KBM-7 (cell line): Measurements from ENCODE around the gene GADD45GIP1.

Experiments
- DNase-seq: peaks from one replicate; pipeline ENCODE4 v3.0.0-alpha.2; 2015
- in situ Hi-C: fragments of 300-500 bp; cut with MboI; formaldehyde crosslinking; loops from 2 replicates; pipeline ENCODE4 v1.14.3; 2020; ENCODE audit warnings: low sequenced_read_pairs, low pct_unique_long_range_greater_than_20kb, mixed read lengths

Gene GADD45GIP1

GRCh38 chr19:12956446-12957388, at the start of gene GADD45GIP1:
GADD45GIP1 (minus strand) TSS chr19:12957223; CDS start chr19:12957212, 11 bp downstream.
- in situ Hi-C loops = no loop called here
- DNase-seq = peak; percentile 88

GRCh38 chr19:13005861-13006370, 48.9 kb upstream of the GADD45GIP1 start:
- in situ Hi-C loops = no loop called here
- DNase-seq = no peak

GRCh38 chr19:13005253-13005652, 48.2 kb upstream of the GADD45GIP1 start:
- no peak for DNase-seq
- in situ Hi-C loops = no loop called here

GRCh38 chr19:13004273-13004672, 47.2 kb upstream of the GADD45GIP1 start:
- in situ Hi-C loops = no loop called here
- DNase-seq = no peak

GRCh38 chr19:13003081-13003480, 46.1 kb upstream of the GADD45GIP1 start:
- in situ Hi-C loops = no loop called here
- DNase-seq = no peak

- no peak for DNase-seq
- in situ Hi-C loops = no loop called here
These were observed 45.3 kb upstream of the GADD45GIP1 start for GRCh38 chr19:13002166-13002898.

- in situ Hi-C loops = no loop called here
- no peak for DNase-seq
These were observed 44.6 kb upstream of the GADD45GIP1 start for GRCh38 chr19:13001502-13002165.

GRCh38 chr19:13001166-13001501, 44.1 kb upstream of the GADD45GIP1 start:
- no peak for DNase-seq
- in situ Hi-C loops = no loop called here

GRCh38 chr19:12997967-12998940, 41.2 kb upstream of the GADD45GIP1 start:
- in situ Hi-C loops = loop anchor here (25.0 kb wide), 1 partner anchor 89 kb away; no protein-coding TSS in a partner anchor
- no peak for DNase-seq

GRCh38 chr19:12997179-12997966, 40.4 kb upstream of the GADD45GIP1 start:
- in situ Hi-C loops = loop anchor here (25.0 kb wide), 1 partner anchor 90 kb away; no protein-coding TSS in a partner anchor
- DNase-seq = no peak

GRCh38 chr19:12996406-12997094, 39.5 kb upstream of the GADD45GIP1 start:
- in situ Hi-C loops = loop anchor here (25.0 kb wide), 1 partner anchor 91 kb away; no protein-coding TSS in a partner anchor
- DNase-seq = peak; percentile 49

- peak; percentile 48 for DNase-seq
- in situ Hi-C loops = loop anchor here (25.0 kb wide), 1 partner anchor 92 kb away; no protein-coding TSS in a partner anchor
These were observed 38.8 kb upstream of the GADD45GIP1 start for GRCh38 chr19:12995596-12996405.

- DNase-seq = peak; percentile 49
- in situ Hi-C loops = loop anchor here (25.0 kb wide), 1 partner anchor 92 kb away; no protein-coding TSS in a partner anchor
These were observed 37.9 kb upstream of the GADD45GIP1 start, which contains the start of gene NFIX for GRCh38 chr19:12994701-12995595. NFIX (plus strand) TSS chr19:12995475; CDS start chr19:12995838, 363 bp downstream.

GRCh38 chr19:12993562-12993961, 36.5 kb upstream of the GADD45GIP1 start:
- DNase-seq = no peak
- in situ Hi-C loops = loop anchor here (25.0 kb wide), 1 partner anchor 94 kb away; no protein-coding TSS in a partner anchor

- no peak for DNase-seq
- in situ Hi-C loops = loop anchor here (25.0 kb wide), 1 partner anchor 95 kb away; no protein-coding TSS in a partner anchor
These were observed 35.7 kb upstream of the GADD45GIP1 start for GRCh38 chr19:12992729-12993128.
